ENCODE results near the gene TTC3.
"Not testable (repeated sequence)": the region's sequence is repeated elsewhere in the genome, so short reads cannot be mapped to it uniquely, and the experiment has no call there.

Gene TTC3

DNA sequence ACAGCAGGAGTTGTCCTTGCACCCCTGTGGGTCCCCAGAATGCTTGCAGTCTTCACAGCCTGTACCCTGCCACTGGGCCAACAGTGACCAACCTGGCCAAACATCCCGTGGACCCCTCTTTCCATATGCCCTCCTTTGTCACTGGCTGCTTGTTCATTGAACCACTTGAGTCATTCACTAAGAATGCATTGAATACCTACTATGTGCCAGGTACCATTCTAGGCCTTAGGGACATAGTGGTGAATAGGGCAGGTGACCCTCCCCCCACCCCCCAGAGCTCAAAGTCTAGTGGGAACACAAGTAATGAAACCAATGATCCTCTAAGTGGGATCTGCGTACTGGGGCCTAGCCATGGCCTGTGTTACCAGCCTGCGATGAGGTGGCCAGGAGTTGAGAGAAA is 28.4 kb upstream of the TTC3 start:
- no peak overlapping the region for H3K4me3 ChIP-seq (ENCODE audit: control insufficient read depth, low read depth, low read length)
- TF ChIP-seq, protein P1, sequence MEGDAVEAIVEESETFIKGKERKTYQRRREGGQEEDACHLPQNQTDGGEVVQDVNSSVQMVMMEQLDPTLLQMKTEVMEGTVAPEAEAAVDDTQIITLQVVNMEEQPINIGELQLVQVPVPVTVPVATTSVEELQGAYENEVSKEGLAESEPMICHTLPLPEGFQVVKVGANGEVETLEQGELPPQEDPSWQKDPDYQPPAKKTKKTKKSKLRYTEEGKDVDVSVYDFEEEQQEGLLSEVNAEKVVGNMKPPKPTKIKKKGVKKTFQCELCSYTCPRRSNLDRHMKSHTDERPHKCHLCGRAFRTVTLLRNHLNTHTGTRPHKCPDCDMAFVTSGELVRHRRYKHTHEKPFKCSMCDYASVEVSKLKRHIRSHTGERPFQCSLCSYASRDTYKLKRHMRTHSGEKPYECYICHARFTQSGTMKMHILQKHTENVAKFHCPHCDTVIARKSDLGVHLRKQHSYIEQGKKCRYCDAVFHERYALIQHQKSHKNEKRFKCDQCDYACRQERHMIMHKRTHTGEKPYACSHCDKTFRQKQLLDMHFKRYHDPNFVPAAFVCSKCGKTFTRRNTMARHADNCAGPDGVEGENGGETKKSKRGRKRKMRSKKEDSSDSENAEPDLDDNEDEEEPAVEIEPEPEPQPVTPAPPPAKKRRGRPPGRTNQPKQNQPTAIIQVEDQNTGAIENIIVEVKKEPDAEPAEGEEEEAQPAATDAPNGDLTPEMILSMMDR (IDR thresholded peaks at IDR 0.05; ENCODE audit: control insufficient read depth, insufficient read depth, low read depth, low read length, missing control alignments), result no peak
- no peak for DNase-seq (ENCODE audit: low read depth)

DNA sequence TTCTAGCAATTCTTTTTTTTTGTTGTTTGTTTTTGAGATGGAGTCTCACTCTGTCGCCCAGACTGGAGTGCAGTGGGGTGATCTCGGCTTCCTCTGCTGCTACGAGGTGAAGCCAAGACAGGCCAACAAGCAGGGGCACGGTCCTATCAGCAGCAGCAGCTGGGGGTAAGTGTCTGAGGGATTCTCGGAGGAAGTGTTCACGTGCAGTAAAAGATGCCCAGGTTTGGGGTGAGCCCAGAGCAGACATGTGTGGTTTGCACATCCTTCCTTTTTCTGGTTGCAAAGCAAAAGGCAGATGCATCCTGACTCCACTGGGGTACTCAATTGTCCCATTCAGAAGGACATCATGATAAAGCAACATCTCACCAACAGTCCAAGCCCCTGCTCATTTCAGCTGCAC is 27.9 kb upstream of the TTC3 start:
- no peak overlapping the region for H3K4me3 ChIP-seq (ENCODE audit: control insufficient read depth, low read depth, low read length)
- no peak for DNase-seq (ENCODE audit: low read depth)
- TF ChIP-seq, protein P1 (IDR thresholded peaks at IDR 0.05; ENCODE audit: control insufficient read depth, insufficient read depth, low read depth, low read length, missing control alignments), result no peak

DNA sequence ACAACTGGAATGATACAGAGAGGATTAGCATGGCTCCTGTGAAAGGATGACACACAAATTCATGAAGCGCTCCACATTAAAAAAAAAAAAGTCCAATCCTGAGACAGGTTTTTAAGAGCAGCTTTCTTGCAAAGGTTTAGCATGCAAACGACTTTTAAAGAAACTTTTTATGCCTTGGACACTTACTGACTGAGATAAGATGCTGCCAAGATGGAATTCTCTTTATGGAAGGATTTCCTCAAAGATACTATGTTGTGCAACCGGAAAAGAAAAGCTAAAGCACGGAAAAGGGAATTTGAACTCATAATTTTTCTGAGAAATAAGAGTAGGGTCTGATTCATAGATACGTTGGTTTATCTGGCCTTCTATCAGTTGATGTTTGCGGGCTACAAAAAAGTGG is 27.5 kb upstream of the TTC3 start:
- H3K4me3 ChIP-seq (ENCODE audit: control insufficient read depth, low read depth, low read length), result no peak overlapping the region
- TF ChIP-seq, protein P1 (IDR thresholded peaks at IDR 0.05; ENCODE audit: control insufficient read depth, insufficient read depth, low read depth, low read length, missing control alignments), result no peak
- no peak for DNase-seq (ENCODE audit: low read depth)

DNA sequence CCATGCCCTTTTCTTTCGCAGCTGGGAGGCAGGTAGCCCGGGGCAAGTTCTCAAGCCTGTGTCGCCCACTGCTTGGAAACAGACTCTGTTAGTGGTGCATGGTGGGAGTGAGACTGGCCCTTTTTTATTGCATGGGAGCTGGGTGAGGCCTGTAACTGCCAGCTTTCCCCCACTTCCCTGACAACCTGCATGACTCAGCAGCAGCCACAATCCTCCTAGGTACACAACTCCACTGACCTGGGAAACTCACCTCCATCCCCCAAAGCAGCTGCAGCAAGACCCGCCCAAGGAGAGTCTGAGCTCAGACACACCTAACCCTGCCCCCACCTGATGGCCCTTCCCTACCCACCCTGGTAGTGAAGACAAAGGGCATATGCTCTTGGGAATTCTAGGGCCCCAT is 26.0 kb upstream of the TTC3 start:
- TF ChIP-seq, protein P1 (IDR thresholded peaks at IDR 0.05; ENCODE audit: control insufficient read depth, insufficient read depth, low read depth, low read length, missing control alignments), result no peak
- no peak overlapping the region for H3K4me3 ChIP-seq (ENCODE audit: control insufficient read depth, low read depth, low read length)
- DNase-seq (ENCODE audit: low read depth), result no peak

DNA sequence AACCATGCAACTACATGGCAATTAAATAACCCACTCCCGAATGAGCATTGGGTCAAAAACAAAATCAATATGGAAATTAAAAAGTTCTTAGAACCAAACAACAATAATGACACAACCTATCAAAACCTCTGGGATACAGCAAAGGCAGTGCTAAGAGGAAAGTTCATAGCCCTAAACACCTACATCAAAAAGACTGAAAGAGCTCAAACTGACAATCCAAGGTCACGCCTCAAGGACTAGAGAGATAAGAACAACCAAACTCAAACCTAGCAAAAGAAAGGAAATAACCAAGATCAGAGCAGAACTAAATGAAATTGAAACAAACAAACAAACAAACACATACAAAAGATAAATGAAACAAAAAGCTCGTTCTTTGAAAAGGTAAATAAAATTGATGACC is 23.3 kb upstream of the TTC3 start:
- not testable (repeated sequence) for H3K4me3 ChIP-seq (ENCODE audit: control insufficient read depth, low read depth, low read length); DNase-seq (ENCODE audit: low read depth)

DNA sequence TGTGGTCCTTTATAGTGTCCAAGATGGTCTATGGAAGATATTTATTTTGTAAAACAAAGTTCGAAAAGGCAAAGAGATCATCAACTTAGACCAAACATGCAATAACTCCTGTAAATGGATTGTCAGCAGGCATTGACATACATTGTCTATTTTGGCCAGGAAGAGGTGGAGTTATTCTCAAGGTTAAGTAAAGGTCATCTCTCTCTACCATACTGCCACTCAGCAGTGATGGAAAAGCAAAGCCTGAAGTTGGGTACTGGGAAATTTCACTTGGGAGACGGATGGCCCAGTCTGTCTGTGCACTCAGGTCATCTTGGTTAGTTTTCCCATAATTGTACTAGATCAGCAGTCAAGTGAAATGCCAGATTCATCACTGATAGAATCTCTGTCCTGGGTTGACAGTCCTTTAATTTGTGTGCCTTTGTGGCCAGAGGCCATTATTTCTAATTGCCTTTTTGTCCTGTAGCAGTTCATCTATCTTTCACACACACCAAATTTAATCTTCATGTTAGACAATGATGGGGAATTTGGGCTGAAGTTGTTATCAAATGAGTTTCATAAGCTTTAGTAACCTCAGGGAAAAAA is 17.7 kb upstream of the TTC3 start:
- H3K4me3 ChIP-seq (ENCODE audit: control insufficient read depth, low read depth, low read length), result no peak overlapping the region
- DNase-seq (ENCODE audit: low read depth), result no peak
- TF ChIP-seq, protein P1 (IDR thresholded peaks at IDR 0.05; ENCODE audit: control insufficient read depth, insufficient read depth, low read depth, low read length, missing control alignments), result no peak

DNA sequence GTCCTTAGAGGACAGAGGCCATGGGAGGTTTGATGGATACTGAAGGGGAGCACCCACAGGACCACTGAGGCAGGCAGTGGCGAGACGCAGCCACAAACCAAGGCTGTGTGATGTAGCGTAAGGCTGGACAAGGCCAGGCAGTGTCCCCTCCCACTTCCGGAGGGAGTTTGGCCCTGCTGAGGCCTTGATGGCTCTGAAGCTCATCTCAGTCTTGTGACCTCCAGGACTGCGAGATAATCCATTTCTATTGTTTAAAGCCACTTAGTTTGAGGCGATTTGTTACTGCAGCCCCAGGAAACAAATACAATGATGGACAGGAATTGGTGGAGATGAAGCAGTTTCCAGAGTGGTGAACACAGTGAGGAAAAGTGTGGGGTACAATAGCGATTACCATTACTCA is 15.4 kb upstream of the TTC3 start:
- DNase-seq (ENCODE audit: low read depth), result no peak
- TF ChIP-seq, protein P1 (IDR thresholded peaks at IDR 0.05; ENCODE audit: control insufficient read depth, insufficient read depth, low read depth, low read length, missing control alignments), result no peak
- H3K4me3 ChIP-seq (ENCODE audit: control insufficient read depth, low read depth, low read length), result no peak overlapping the region
